GM21723 (cell line): ENCODE data around the gene ARID5B.
"Not testable (repeated sequence)": the region's sequence is repeated elsewhere in the genome, so short reads cannot be mapped to it uniquely, and the experiment has no call there.

Source experiments
- ATAC-seq: cut with Tn5 transposase; IDR thresholded peaks from one replicate; pipeline ENCODE4 v1.9.1; 2021; ENCODE audit warnings: mild to moderate bottlenecking, moderate library complexity; ENCODE audit not compliant: unreplicated experiment

The ARID5B gene

GRCh38 chr10:61964059-61964709 lies 62.7 kb downstream of the ARID5B start:
- ATAC-seq, result no peak

GRCh38 chr10:61964949-61965702 lies 63.6 kb downstream of the ARID5B start:
- ATAC-seq, result peak; percentile 11

GRCh38 chr10:61965703-61966395 lies 64.3 kb downstream of the ARID5B start:
- ATAC-seq, result peak; percentile 38

GRCh38 chr10:61967298-61967697 lies 65.8 kb downstream of the ARID5B start:
- no peak for ATAC-seq

DNA sequence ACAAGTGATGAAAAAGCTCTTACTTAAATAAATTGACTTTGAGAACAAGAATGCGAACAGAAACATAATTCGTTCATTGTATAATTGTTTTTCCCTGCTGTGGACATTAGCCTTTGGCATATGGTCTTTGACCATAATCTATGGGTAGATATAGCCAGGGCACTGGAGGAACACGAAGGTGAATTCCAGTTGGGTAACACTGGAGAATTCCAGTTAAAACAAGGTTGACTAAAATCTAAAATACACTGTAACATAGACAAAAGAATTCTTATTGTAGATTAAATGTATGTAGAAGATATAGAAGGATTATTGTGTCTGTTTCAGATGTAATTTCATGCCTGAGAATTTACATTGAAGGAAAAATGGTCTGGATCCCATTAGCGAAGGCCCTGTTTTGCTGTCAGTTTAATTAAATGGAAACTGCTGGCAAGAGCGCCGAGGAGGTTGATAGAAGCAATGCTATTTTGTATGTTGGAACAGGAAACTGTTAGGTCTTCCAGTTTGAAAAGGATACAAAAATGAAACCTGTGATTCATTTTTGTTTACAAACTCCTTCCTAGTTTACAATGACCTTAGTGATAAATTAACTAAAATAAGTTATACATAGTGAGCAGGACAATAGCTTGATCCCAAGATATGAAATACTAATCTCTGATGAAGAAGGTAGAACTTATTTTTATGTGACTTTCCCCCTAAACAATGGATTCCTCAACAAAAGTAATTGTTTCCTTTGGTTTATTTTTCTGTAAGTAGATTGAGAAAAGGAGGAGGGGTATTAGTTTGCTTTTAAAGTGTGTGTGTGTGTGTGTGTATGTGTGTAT lies 68.9 kb downstream of the ARID5B start:
- ATAC-seq, result no peak

GRCh38 chr10:61971003-61971325 lies 69.5 kb downstream of the ARID5B start:
- no peak for ATAC-seq

DNA sequence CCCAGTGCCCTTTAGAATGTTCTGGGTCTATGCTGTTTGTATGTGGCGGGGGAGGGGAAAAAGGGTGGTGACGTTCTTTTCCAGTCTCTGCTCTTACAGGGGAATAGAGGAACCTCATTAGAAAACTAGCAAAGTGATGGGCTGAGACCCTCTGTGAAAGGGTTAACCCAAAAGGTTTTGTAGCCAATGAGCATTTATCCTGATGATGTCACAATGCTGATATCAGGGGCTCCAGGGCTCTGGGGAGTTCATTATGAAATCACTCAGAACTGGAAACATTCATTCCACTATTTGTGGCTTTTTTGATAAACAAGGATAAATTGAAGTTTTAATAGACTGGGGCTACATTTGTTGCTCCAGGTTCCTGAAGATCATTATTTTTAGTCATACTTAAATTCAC lies 71.7 kb downstream of the ARID5B start:
- no peak for ATAC-seq

GRCh38 chr10:61973906-61974305 lies 72.4 kb downstream of the ARID5B start:
- no peak for ATAC-seq

- no peak for ATAC-seq
These were observed 73.3 kb downstream of the ARID5B start for GRCh38 chr10:61974601-61975390.

GRCh38 chr10:61975391-61975932 lies 74.0 kb downstream of the ARID5B start:
- ATAC-seq, result peak; percentile 93

DNA sequence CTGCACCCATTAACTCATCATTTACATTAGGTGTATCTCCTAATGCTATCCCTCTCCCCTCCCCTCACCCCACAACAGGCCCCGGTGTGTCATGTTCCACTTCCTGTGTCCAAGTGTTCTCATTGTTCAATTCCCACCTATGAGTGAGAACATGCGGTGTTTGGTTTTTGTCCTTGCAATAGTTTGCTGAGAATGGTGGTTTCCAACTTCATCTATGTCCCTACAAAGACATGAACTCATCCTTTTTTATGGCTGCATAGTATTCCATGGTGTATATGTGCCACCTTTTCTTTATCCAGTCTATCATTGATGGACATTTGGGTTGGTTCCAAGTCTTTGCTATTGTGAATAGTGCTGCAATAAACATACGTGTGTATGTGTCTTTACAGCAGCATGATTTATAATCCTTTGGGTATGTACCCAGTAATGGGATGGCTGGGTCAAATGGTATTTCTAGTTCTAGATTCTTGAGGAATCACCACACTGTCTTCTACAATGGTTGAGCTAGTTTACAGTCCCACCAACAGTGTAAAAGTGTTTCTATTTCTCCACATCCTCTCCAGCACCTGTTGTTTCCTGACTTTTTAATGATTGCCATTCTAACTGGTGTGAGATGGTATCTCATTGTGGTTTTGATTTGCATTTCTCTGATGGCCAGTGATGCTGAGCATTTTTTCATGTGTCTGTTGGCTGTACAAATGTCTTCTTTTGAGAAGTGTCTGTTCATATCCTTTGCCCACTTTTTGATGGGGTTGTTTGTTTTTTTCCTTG lies 75.6 kb downstream of the ARID5B start:
- not testable (repeated sequence) for ATAC-seq

DNA sequence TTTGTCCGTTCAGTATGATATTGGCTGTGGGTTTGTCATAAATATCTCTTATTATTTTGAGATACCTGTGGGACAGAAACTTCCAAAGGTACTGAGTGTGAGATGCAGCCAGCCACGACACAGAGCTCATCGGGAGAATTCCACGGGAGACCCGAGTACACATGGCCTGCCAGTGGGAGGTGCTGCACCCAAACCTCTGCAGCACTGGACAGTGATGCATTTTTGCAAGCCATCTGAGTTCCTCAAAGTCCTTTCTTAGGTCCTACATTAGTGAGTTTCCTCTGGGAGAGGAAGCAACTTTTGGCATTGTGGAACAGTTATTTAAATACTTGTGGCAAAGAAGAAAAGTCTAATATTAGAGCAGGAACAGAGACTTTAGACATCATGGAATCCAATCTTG lies 77.5 kb downstream of the ARID5B start:
- ATAC-seq, result no peak

DNA sequence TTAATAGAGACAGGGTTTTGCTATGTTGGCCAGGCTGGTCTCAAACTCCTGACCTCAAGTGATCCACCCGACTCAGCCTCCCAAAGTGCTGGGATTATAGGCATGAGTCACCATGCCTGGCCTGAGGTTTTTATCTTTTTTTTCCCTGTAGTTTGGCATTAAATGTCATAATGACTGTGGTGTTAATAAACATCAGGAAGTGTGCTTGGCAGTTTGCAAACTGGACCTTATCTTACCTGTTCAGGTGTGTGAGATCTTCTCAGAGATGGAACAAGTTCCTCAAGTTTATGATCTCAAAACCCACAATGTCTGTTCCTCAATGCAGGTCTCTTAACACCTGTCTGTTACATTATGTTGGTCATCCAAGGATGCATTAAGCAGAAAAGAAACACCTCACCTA lies 80.0 kb downstream of the ARID5B start:
- ATAC-seq, result no peak

- ATAC-seq, result no peak
These were observed 81.8 kb downstream of the ARID5B start for GRCh38 chr10:61983255-61983654.

- ATAC-seq, result no peak
These were observed 83.4 kb downstream of the ARID5B start for GRCh38 chr10:61984803-61985418.

- ATAC-seq, result no peak
These were observed 84.2 kb downstream of the ARID5B start for GRCh38 chr10:61985715-61986114.

DNA sequence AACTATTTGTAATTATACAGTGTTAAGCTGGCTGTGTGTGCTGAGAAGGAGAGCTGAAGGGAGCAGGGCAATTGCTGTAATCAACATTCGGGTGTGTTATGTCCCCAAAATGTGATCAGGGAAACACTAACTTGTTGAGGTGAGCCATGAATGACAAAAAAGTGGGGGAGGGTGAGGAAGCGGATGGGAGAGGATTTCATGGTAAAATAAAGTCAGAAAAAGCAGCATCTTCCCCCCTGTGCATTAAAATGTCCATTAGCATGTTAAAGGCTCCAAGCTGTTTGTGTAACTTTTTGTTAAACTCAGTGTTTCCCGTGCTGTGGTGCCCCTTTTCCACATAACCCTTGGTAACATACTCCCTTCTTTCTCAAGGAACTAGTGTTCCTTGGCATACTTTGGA lies 84.9 kb downstream of the ARID5B start:
- ATAC-seq, result no peak

GRCh38 chr10:61986788-61987492 lies 85.4 kb downstream of the ARID5B start:
- ATAC-seq, result no peak
